Stimulated activated naive CD8-positive, alpha-beta T cell treated with anti-CD3 and anti-CD28 coated beads, Interleukin-15, amount 100 ng/mL, for 72 hours (primary cell): ENCODE results near the gene CEACAM21.
"Not testable (repeated sequence)": the region's sequence is repeated elsewhere in the genome, so short reads cannot be mapped to it uniquely, and the experiment has no call there.

Experiments
- ATAC-seq: fragments of 150-1000 bp; cut with Tn5 transposase; 2 replicates; pipeline ENCODE4 v1.10.0; 2021; ENCODE audit warnings: mild to moderate bottlenecking, moderate library complexity
- DNase-seq, 2 donors: peaks; one replicate each; pipeline ENCODE4 v3.0.0; 2021 to 2022
- H3K27ac Mint-ChIP-seq, 2 donors: one replicate each; pipeline ENCODE4 v1.8.0; 2022; ENCODE audit warnings: mild to moderate bottlenecking in 2 of 2, mixed read lengths in 2 of 2, moderate library complexity in 2 of 2
- H3K27me3 Mint-ChIP-seq: one replicate; pipeline ENCODE4 v1.8.0; 2022; ENCODE audit warnings: mixed read lengths
- H3K4me1 Mint-ChIP-seq: one replicate; pipeline ENCODE4 v1.8.0; 2022; ENCODE audit warnings: mild to moderate bottlenecking, mixed read lengths
- H3K4me3 Mint-ChIP-seq, 2 donors: one replicate each; pipeline ENCODE4 v1.8.0; 2022; ENCODE audit warnings: mild to moderate bottlenecking in 2 of 2, mixed read lengths in 2 of 2, moderate library complexity in 1 of 2
- H3K9me3 Mint-ChIP-seq, 2 donors: one replicate each; pipeline ENCODE4 v1.8.0; 2022; ENCODE audit warnings: mixed read lengths in 2 of 2

CEACAM21 gene

GRCh38 chr19:41564515-41565378 lies 11.2 kb upstream of the CEACAM21 start:
- H3K27me3 Mint-ChIP-seq, result no peaks in the 10 kb centered on the region
- peak overlapping the region; percentile 87 to 88 for H3K4me3 Mint-ChIP-seq
- peaks cover 93% of the 10 kb centered on the region for H3K4me1 Mint-ChIP-seq
- no peaks in the 10 kb centered on the region for H3K9me3 Mint-ChIP-seq
- H3K27ac Mint-ChIP-seq, result peak overlapping the region; percentile 75 to 83
- ATAC-seq, result peak; percentile 10
- DNase-seq, result no peak

- H3K27me3 Mint-ChIP-seq, result no peaks in the 10 kb centered on the region
- ATAC-seq (no peak), DNase-seq (no peak)
- H3K9me3 Mint-ChIP-seq, result no peaks in the 10 kb centered on the region
- peak overlapping the region in 1 of 2 donors; percentile 9 for H3K27ac Mint-ChIP-seq
- peaks cover 93% of the 10 kb centered on the region for H3K4me1 Mint-ChIP-seq
- H3K4me3 Mint-ChIP-seq, result peak overlapping the region; percentile 58 to 88
Measured at GRCh38 chr19:41565379-41565720, 10.6 kb upstream of the CEACAM21 start.

DNA sequence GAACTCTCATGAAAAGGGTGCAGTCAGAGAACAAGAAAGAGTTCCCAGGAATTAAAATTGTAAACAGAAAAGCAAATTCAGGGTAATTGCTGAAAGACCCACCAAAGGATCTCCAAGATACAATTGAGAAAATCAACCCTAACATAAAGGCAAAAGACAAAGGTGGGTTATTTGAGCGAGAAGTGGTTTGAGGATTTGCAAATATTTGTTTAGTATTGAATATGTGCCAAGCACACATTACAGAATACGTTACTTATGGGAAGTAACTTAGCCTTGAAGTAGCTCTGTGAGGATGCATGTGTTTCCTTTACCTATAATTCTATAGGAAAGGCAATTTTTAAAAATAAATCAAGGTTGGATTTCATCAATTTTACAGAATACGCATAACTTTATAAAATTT lies 10.0 kb upstream of the CEACAM21 start:
- Mint-ChIP-seq H3K9me3 (no peaks in the 10 kb centered on the region), H3K4me1 (peaks cover 93% of the 10 kb centered on the region), H3K4me3 (no peak overlapping the region), H3K27me3 (no peaks in the 10 kb centered on the region), H3K27ac (no peak overlapping the region)
- DNase-seq (no peak), ATAC-seq (no peak)

DNA sequence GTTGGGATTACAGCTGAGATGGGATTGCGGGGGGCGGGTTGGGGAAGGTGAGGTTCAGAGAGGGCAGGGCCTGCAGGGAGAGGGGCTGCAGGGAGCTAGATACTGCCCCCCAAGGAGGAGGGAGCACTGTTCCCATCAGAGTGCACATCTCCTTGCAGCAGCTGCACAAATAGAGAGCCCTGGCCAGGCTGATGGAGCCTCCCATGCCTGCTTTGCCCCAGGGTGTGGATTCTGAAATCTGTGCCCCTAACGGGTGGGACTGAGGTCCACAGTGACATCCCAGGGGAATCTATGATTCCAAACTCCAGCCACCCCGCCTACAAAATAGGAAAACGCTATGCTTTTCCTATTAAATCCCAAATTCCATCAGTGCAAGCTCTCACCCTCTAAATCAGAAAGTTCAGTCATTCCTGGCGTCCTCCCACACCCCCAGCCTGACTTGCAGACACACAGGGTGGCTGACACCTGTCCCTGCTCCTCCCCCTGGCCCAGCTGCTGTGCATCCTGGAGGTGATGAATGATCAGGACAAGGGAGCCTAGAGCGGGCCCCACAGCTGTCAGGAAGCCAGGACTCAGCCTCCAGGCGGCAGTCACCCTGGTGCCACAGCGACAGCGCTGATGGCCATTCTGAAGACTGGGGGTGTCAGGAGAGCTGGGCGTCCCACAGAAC lies 6.3 kb upstream of the CEACAM21 start:
- no peaks in the 10 kb centered on the region for H3K9me3 Mint-ChIP-seq
- peaks cover 57% of the 10 kb centered on the region for H3K4me1 Mint-ChIP-seq
- DNase-seq (no peak), ATAC-seq (no peak)
- H3K4me3 Mint-ChIP-seq, result no peak overlapping the region
- peak overlapping the region in 1 of 2 donors; percentile 67 for H3K27ac Mint-ChIP-seq
- no peaks in the 10 kb centered on the region for H3K27me3 Mint-ChIP-seq

DNA sequence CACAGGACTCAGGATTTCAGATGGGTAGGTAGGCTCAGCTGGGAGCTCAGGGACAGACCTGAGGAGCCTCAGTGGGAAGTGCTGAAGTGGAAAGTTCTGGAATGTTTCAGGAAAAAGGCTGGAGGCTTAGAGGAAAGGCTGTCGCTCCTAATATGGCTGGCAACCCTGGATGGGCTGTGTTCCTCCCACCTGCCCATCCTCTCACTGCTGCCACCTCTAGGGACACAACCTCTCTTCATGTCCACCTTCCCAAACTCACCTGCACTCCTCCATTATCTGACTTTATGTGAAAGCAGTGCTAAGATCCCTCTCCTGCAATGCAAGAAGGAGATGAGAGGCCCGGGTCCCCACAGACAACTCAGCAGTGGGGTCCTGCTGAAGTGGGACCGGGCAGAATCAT lies 5.8 kb upstream of the CEACAM21 start:
- H3K27me3 Mint-ChIP-seq, result no peaks in the 10 kb centered on the region
- H3K4me1 Mint-ChIP-seq, result peaks cover 55% of the 10 kb centered on the region
- peak overlapping the region; percentile 6 to 67 for H3K27ac Mint-ChIP-seq
- no peak for DNase-seq
- no peaks in the 10 kb centered on the region for H3K9me3 Mint-ChIP-seq
- peak overlapping the region in 1 of 2 donors; percentile 6 for H3K4me3 Mint-ChIP-seq
- ATAC-seq, result no peak

DNA sequence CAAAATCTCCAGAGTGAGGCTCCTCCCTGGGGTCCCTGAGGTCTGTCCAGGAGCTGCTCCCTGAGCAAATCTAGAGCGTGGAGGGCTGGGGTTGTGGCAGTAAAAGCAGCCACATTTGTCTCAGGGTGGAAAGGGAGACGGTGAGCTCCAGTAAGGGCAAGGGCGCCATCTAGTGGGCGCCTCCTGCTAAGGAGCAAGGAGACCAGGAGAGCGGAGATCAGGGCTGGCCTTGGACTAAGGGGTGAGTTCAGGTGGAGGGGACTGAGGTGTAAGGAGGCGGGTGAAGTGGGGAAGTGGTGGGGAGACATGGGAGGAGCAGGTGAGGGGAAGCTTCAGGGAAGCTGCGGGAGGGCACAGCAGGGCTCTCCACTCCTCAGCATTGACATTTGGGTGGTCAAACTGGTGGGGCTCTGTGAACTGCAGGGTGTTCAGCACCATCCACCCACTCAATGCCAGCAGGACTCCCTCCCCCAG lies 5.3 kb upstream of the CEACAM21 start:
- Mint-ChIP-seq H3K4me1 (peaks cover 57% of the 10 kb centered on the region), H3K4me3 (peak overlapping the region in 1 of 2 donors; percentile 6), H3K27ac (peak overlapping the region in 1 of 2 donors; percentile 43), H3K9me3 (no peaks in the 10 kb centered on the region), H3K27me3 (no peaks in the 10 kb centered on the region)
- peak; percentile 97 for ATAC-seq
- peak; percentile 84 to 85 for DNase-seq

GRCh38 chr19:41577144-41577830 lies 1.3 kb downstream of the CEACAM21 start:
- ATAC-seq, result peak; percentile 13

GRCh38 chr19:41577833-41578232 lies 1.9 kb downstream of the CEACAM21 start:
- peak overlapping the region in 1 of 2 donors; percentile 74 for H3K27ac Mint-ChIP-seq
- H3K4me1 Mint-ChIP-seq, result peaks cover 46% of the 10 kb centered on the region

More at GRCh38 chr19:41577144-41577830, 1.3 kb downstream of the CEACAM21 start:
- H3K27ac Mint-ChIP-seq, result peak overlapping the region; percentile 60 to 82
- DNase-seq, result no peak
- peak overlapping the region; percentile 76 to 86 for H3K4me3 Mint-ChIP-seq
- H3K4me1 Mint-ChIP-seq, result peaks cover 46% of the 10 kb centered on the region
- peaks cover 17 to 18% of the 10 kb centered on the region in 2 donors for H3K9me3 Mint-ChIP-seq
- no peaks in the 10 kb centered on the region for H3K27me3 Mint-ChIP-seq

GRCh38 chr19:41578886-41579285 lies 2.9 kb downstream of the CEACAM21 start:
- Mint-ChIP-seq H3K4me1 (peaks cover 46% of the 10 kb centered on the region), H3K27ac (no peak overlapping the region), H3K4me3 (peak overlapping the region in 1 of 2 donors; percentile 20)

More at GRCh38 chr19:41577833-41578232, 1.9 kb downstream of the CEACAM21 start:
- no peak for DNase-seq
- no peak for ATAC-seq
- Mint-ChIP-seq H3K9me3 (peaks cover 20 to 23% of the 10 kb centered on the region in 2 donors), H3K4me3 (peak overlapping the region; percentile 76 to 86), H3K27me3 (no peaks in the 10 kb centered on the region)

GRCh38 chr19:41581068-41581467 lies 5.1 kb downstream of the CEACAM21 start:
- H3K27me3 Mint-ChIP-seq, H3K27ac Mint-ChIP-seq, H3K4me3 Mint-ChIP-seq, DNase-seq, ATAC-seq: not testable (repeated sequence)
- peaks cover 35% of the 10 kb centered on the region for H3K4me1 Mint-ChIP-seq
- H3K9me3 Mint-ChIP-seq, result peaks cover 24 to 30% of the 10 kb centered on the region in 2 donors

More at GRCh38 chr19:41578886-41579285, 2.9 kb downstream of the CEACAM21 start:
- no peak for DNase-seq
- no peak for ATAC-seq
- Mint-ChIP-seq H3K9me3 (peaks cover 24 to 30% of the 10 kb centered on the region in 2 donors), H3K27me3 (no peaks in the 10 kb centered on the region)

- H3K27ac Mint-ChIP-seq, H3K27me3 Mint-ChIP-seq, H3K4me3 Mint-ChIP-seq, DNase-seq, ATAC-seq: not testable (repeated sequence)
- peaks cover 19% of the 10 kb centered on the region for H3K4me1 Mint-ChIP-seq
- H3K9me3 Mint-ChIP-seq, result peaks cover 24 to 30% of the 10 kb centered on the region in 2 donors
Measured at GRCh38 chr19:41582577-41583182, 6.7 kb downstream of the CEACAM21 start.

DNA sequence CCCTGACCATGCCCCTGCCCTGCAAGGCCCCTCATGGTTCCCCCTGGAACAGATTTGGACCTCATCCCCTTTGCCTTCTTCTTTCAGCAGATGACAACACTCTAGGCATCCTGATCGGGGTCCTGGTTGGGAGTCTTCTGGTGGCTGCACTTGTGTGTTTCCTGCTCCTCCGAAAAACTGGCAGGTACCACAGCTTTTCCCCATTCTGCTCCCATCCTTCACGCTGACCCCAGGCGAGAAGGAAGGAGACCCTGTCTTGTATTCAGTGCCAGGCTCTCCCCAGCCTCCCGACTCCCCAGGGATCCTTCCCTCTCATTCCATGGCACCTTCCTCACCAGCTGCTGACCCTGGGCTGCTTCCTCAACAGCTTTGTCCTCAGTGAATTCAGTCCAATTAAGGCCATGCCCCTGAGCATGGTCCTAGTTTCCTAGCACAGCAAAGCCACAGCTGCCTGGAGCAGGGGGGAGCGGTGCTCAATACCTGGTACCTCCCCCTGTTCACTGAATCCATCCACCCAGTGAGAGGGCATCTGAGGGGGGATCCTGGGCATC lies 8.4 kb downstream of the CEACAM21 start:
- Mint-ChIP-seq H3K27ac (no peak overlapping the region), H3K9me3 (peaks cover 24 to 30% of the 10 kb centered on the region in 2 donors), H3K4me3 (no peak overlapping the region)

DNA sequence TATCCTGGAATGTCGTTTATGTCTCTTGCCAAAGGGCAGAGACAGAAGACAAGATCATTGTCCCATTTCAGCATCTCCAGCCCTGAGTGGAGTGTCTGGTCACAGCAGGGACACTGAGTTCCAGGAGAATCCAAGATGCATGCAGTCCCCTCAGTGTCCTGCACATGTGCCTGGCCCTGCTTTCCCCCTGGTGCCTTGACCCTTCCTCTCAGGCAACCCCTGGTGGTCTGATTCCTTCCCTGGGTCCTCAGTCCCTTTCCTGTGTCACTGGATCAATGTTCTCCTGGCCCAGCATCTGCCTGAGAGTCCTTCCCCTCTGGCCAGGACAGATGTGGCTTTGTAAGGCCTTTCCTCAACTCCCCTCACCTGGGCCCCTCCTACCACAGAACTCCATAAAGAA lies 9.0 kb downstream of the CEACAM21 start:
- no peak overlapping the region for H3K27ac Mint-ChIP-seq
- H3K4me1 Mint-ChIP-seq, result peaks cover 3% of the 10 kb centered on the region
- DNase-seq, result no peak

More for the DNA sequence above, 8.4 kb downstream of the CEACAM21 start:
- ATAC-seq, result no peak
- no peak for DNase-seq
- H3K4me1 Mint-ChIP-seq, result peaks cover 2% of the 10 kb centered on the region
- no peaks in the 10 kb centered on the region for H3K27me3 Mint-ChIP-seq

GRCh38 chr19:41586064-41586463 lies 10.1 kb downstream of the CEACAM21 start:
- Mint-ChIP-seq H3K4me1 (peaks cover 6% of the 10 kb centered on the region), H3K4me3 (no peak overlapping the region), H3K9me3 (peaks cover 19 to 22% of the 10 kb centered on the region in 2 donors), H3K27me3 (no peaks in the 10 kb centered on the region), H3K27ac (no peak overlapping the region)
- DNase-seq, result no peak
- ATAC-seq, result no peak

More for the DNA sequence above, 9.0 kb downstream of the CEACAM21 start:
- Mint-ChIP-seq H3K9me3 (peaks cover 24 to 30% of the 10 kb centered on the region in 2 donors), H3K27me3 (no peaks in the 10 kb centered on the region), H3K4me3 (no peak overlapping the region)
- ATAC-seq, result no peak
